Muscle layer of colon (tissue), 2 donors: ENCODE results near the gene SGMS2.
"Not testable (repeated sequence)": the region's sequence is repeated elsewhere in the genome, so short reads cannot be mapped to it uniquely, and the experiment has no call there.

Source experiments
- H3K27ac ChIP-seq: one replicate; pipeline ENCODE4 v1.7.0; 2013; ENCODE audit warnings: low read depth, mild to moderate bottlenecking, low read length, moderate library complexity
- H3K27me3 ChIP-seq, 2 donors: one replicate each; pipeline ENCODE4 v1.7.0; 2013; ENCODE audit warnings: low read length in 2 of 2, mild to moderate bottlenecking in 2 of 2; ENCODE audit not compliant: insufficient read depth in 2 of 2, control insufficient read depth in 1 of 2
- H3K36me3 ChIP-seq: one replicate; pipeline ENCODE4 v1.7.0; 2013; ENCODE audit warnings: mild to moderate bottlenecking, low read length; ENCODE audit not compliant: insufficient read depth
- H3K4me1 ChIP-seq: one replicate; pipeline ENCODE4 v1.7.0; 2013; ENCODE audit warnings: mild to moderate bottlenecking, low read length; ENCODE audit not compliant: insufficient read depth
- H3K4me3 ChIP-seq, 2 donors: one replicate each; pipeline ENCODE4 v1.7.0; 2013; ENCODE audit warnings: low read length in 2 of 2, low read depth in 1 of 2, mild to moderate bottlenecking in 1 of 2, moderate library complexity in 1 of 2
- H3K9ac ChIP-seq: one replicate; pipeline ENCODE4 v1.7.0; 2013; ENCODE audit warnings: low read length
- H3K9me3 ChIP-seq: one replicate; pipeline ENCODE4 v1.7.0; 2013; ENCODE audit warnings: mild to moderate bottlenecking, low read length
- donor health status: abdominal sarcoma.
- donor health status: Adenocarcinoma of cecum.

Gene SGMS2

GRCh38 chr4:107897823-107898222 lies 73.1 kb downstream of the SGMS2 start:
- no peaks in the 10 kb centered on the region for H3K27me3 ChIP-seq
- H3K27ac ChIP-seq, result peak overlapping the region; percentile 52
- H3K4me1 ChIP-seq, result peaks cover 60% of the 10 kb centered on the region
- no peak overlapping the region for H3K9ac ChIP-seq
- H3K4me3 ChIP-seq, result no peak overlapping the region
- no peaks in the 10 kb centered on the region for H3K36me3 ChIP-seq
- no peaks in the 10 kb centered on the region for H3K9me3 ChIP-seq

DNA sequence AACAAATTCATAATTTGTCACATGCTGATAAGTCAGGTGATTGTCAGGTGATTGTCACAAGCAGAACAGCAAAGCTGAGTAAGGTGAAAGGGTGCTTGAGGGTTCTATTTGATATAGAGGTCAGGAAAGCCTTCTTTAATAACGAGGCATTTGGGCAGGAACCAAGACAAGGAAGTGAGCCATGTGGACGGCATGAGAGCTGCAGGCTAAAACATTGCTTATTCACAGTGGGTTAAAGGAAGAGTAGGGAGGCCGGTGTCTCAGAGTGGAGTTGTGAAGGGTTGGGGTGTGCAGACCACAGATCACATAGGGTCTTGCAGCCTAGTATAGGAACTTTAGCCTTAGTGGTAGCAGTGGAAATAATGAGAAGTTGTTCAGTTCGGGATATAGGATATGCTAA lies 75.3 kb downstream of the SGMS2 start:
- H3K4me1 ChIP-seq, result peaks cover 56% of the 10 kb centered on the region
- H3K9me3 ChIP-seq, result no peaks in the 10 kb centered on the region
- no peak overlapping the region for H3K4me3 ChIP-seq

GRCh38 chr4:107900508-107900907 lies 75.8 kb downstream of the SGMS2 start:
- Histone ChIP-seq H3K27me3 (no peaks in the 10 kb centered on the region), H3K4me3 (no peak overlapping the region), H3K36me3 (no peaks in the 10 kb centered on the region), H3K9ac (no peak overlapping the region), H3K9me3 (no peaks in the 10 kb centered on the region), H3K4me1 (peaks cover 51% of the 10 kb centered on the region), H3K27ac (peak overlapping the region; percentile 48)

More for the DNA sequence above, 75.3 kb downstream of the SGMS2 start:
- H3K27me3 ChIP-seq, result no peaks in the 10 kb centered on the region
- no peak overlapping the region for H3K9ac ChIP-seq
- H3K36me3 ChIP-seq, result no peaks in the 10 kb centered on the region
- H3K27ac ChIP-seq, result peak overlapping the region; percentile 48

- H3K4me3 ChIP-seq, result no peak overlapping the region
- H3K4me1 ChIP-seq, result peaks cover 44% of the 10 kb centered on the region
- peak overlapping the region; percentile 48 for H3K27ac ChIP-seq
- no peak overlapping the region for H3K9ac ChIP-seq
- H3K36me3 ChIP-seq, result no peaks in the 10 kb centered on the region
- H3K27me3 ChIP-seq, result no peaks in the 10 kb centered on the region
- no peaks in the 10 kb centered on the region for H3K9me3 ChIP-seq
These were observed 76.6 kb downstream of the SGMS2 start for GRCh38 chr4:107901213-107901934.

DNA sequence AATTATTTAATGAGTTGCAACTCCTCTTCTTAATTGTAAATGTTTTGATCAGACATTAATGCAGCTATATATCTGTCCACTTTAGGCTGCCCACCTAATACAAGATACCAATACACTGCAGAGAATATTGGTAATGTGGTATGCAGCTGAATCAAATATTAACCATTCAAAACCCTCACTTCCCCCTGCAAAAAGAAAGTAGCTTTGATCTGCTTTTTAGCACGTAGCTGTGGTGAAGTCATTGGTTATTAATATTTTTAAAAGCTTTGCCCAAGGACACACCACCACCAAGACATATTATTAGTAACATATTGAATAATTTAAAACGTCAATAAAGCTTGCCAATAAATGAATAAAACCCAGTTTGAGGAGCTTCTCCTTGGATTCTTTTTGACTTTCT lies 78.0 kb downstream of the SGMS2 start:
- Histone ChIP-seq H3K36me3 (no peaks in the 10 kb centered on the region), H3K27ac (peak overlapping the region; percentile 4), H3K27me3 (no peaks in the 10 kb centered on the region), H3K4me3 (no peak overlapping the region), H3K9ac (no peak overlapping the region), H3K4me1 (peaks cover 41% of the 10 kb centered on the region), H3K9me3 (no peaks in the 10 kb centered on the region)

DNA sequence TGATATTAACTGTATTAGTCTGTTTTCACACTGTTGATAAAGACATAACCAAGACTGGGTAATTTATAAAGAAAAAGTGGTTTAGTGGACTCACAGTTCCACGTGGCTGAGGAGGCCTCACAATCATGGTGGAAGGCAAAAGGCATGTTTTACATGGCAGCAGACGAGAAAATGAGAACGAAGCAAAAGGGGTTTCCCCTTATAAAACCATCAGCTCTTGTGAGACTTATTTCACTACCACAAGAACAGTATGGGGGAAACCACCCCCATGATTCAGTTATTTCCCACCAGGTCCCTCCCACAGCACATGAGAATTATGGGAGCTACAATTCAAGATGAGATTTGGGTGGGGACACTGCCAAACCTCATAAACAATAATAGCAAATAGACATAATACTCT lies 80.3 kb downstream of the SGMS2 start:
- not testable (repeated sequence) for H3K4me3 ChIP-seq
- peaks cover 37% of the 10 kb centered on the region for H3K4me1 ChIP-seq

GRCh38 chr4:107906458-107907100 lies 81.8 kb downstream of the SGMS2 start:
- Histone ChIP-seq H3K4me3 (no peak overlapping the region), H3K27ac (no peak overlapping the region), H3K9ac (no peak overlapping the region), H3K4me1 (peaks cover 22% of the 10 kb centered on the region), H3K36me3 (peaks cover 21% of the 10 kb centered on the region), H3K27me3 (no peaks in the 10 kb centered on the region), H3K9me3 (no peaks in the 10 kb centered on the region)

More for the DNA sequence above, 80.3 kb downstream of the SGMS2 start:
- not testable (repeated sequence) for H3K27ac ChIP-seq, H3K9me3 ChIP-seq, H3K36me3 ChIP-seq, H3K27me3 ChIP-seq, H3K9ac ChIP-seq

DNA sequence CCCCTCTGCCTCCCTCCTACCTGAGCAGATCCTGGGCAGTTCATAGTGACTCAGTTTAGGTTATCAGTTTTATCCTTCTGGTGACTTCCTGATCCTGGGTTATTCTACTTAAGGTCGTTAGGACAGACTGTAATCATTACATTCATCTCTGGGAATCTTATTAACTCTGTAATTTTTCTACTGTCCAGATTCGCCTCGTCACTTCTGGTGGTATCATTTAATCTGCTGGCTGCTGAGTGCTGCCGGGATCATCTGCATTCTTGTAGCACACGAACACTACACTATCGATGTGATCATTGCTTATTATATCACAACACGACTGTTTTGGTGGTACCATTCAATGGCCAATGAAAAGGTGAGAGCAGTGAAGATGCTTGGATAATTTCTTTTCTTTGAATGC lies 83.6 kb downstream of the SGMS2 start:
- Histone ChIP-seq H3K9me3 (no peaks in the 10 kb centered on the region), H3K27ac (no peak overlapping the region), H3K4me3 (no peak overlapping the region), H3K9ac (no peak overlapping the region), H3K4me1 (peaks cover 15% of the 10 kb centered on the region), H3K36me3 (peaks cover 21% of the 10 kb centered on the region), H3K27me3 (no peaks in the 10 kb centered on the region)

DNA sequence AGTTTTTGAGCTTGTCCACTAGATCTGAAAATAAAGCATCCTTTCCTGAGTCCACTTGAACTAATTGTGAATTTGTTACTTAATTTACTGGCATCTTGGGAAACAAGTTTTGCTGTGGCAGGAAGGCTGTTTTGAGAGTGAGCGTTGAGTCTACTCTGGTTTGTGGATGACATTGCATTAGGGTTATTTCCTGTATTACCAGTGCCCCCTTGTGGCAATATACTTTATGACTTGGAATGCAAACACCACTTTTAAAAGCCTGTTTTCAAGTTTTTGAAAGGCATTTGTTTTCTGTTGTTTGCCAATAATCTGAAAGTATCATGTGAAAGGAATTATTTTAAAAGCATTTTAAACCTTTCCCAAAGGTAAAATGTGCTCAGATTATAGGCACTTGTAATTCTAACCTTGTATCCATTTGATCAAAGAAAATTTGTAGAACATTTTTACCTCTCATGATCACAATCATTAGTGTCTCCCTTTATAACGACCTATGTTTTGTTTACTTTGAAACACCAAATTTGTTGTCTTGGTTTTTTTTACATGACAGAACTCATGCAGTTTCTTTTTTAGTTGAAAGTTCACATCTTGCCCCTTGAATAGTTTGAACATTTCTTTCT lies 88.7 kb downstream of the SGMS2 start:
- no peak overlapping the region for H3K27ac ChIP-seq
- H3K9me3 ChIP-seq, result no peaks in the 10 kb centered on the region
- no peak overlapping the region for H3K9ac ChIP-seq
- no peaks in the 10 kb centered on the region for H3K27me3 ChIP-seq
- H3K36me3 ChIP-seq, result peaks cover 21% of the 10 kb centered on the region
- no peak overlapping the region for H3K4me3 ChIP-seq
- H3K4me1 ChIP-seq, result peaks cover 6% of the 10 kb centered on the region

- Histone ChIP-seq H3K27ac (no peak overlapping the region), H3K27me3 (no peaks in the 10 kb centered on the region), H3K9me3 (peaks cover 4% of the 10 kb centered on the region), H3K4me1 (peaks cover 6% of the 10 kb centered on the region), H3K4me3 (no peak overlapping the region), H3K9ac (no peak overlapping the region), H3K36me3 (peaks cover 13% of the 10 kb centered on the region)
These were observed 90.5 kb downstream of the SGMS2 start for GRCh38 chr4:107915220-107915619.

GRCh38 chr4:107916623-107917022 lies 91.9 kb downstream of the SGMS2 start:
- H3K9me3 ChIP-seq, result peaks cover 4% of the 10 kb centered on the region
- no peak overlapping the region for H3K27ac ChIP-seq
- no peaks in the 10 kb centered on the region for H3K36me3 ChIP-seq
- H3K4me1 ChIP-seq, result peaks cover 6% of the 10 kb centered on the region
- H3K9ac ChIP-seq, result no peak overlapping the region
- no peaks in the 10 kb centered on the region for H3K27me3 ChIP-seq
- H3K4me3 ChIP-seq, result no peak overlapping the region
